GM23338 (cell line): ENCODE results near the gene MAP4K4.

Experiments used
- CREB1 ChIP-seq: fragments of 250-450 bp; sonication (Bioruptor Pico); IDR thresholded peaks from 2 replicates; pipeline ENCODE4 v1.5.0; 2020; ENCODE audit warnings: low read depth, mild to moderate bottlenecking, moderate library complexity
- EZH2 ChIP-seq: fragments of 200-600 bp; sonication (generic); IDR thresholded peaks from one replicate; pipeline ENCODE4 v1.8.0; 2017; ENCODE audit warnings: antibody characterized with exemption, mild to moderate bottlenecking, low read depth; ENCODE audit not compliant: unreplicated experiment
- EZH2phosphoT487 ChIP-seq: fragments of 200-600 bp; sonication (generic); IDR thresholded peaks from one replicate; pipeline ENCODE4 v1.8.1; 2018; ENCODE audit warnings: antibody characterized with exemption; ENCODE audit not compliant: unreplicated experiment
- JUNB ChIP-seq: IDR thresholded peaks from one replicate; pipeline ENCODE4 v1.6.1; 2016; ENCODE audit warnings: antibody characterized with exemption; ENCODE audit not compliant: unreplicated experiment
- NANOG ChIP-seq: IDR thresholded peaks from 2 replicates; pipeline ENCODE4 v1.6.1; 2016; ENCODE audit warnings: antibody characterized with exemption, borderline replicate concordance
- POLR2AphosphoS5 ChIP-seq: IDR thresholded peaks from 2 replicates; pipeline ENCODE4 v1.6.1; 2016; ENCODE audit warnings: antibody characterized with exemption, low read depth
- STAT1 ChIP-seq: IDR thresholded peaks from one replicate; pipeline ENCODE4 v1.6.1; 2016; ENCODE audit warnings: antibody characterized with exemption; ENCODE audit not compliant: unreplicated experiment
- ZNF114 ChIP-seq: fragments of 250-450 bp; sonication (Bioruptor Pico); IDR thresholded peaks from 2 replicates; pipeline ENCODE4 v1.5.0; 2020; ENCODE audit warnings: mild to moderate bottlenecking, moderate library complexity
- TF ChIP-seq, protein P1 (sequence below), 2 experiments: fragments of 200-600 bp in 1 of 2; sonication (generic) in 1 of 2; conservative IDR thresholded peaks; 2 replicates each; pipeline versions ENCODE4 v1.5.1 to v1.6.1; 2016 to 2017; ENCODE audit warnings: antibody characterized with exemption in 2 of 2, low read depth in 2 of 2, mild to moderate bottlenecking in 2 of 2, moderate library complexity in 1 of 2
- TF ChIP-seq, protein P2 (sequence below): IDR thresholded peaks from 2 replicates; pipeline ENCODE4 v1.6.1; 2016; ENCODE audit warnings: antibody characterized with exemption
- TF ChIP-seq, protein P3 (sequence below): IDR thresholded peaks from one replicate; pipeline ENCODE4 v1.6.1; 2018; ENCODE audit warnings: antibody characterized with exemption; ENCODE audit not compliant: unreplicated experiment
- TF ChIP-seq, protein P4 (sequence below): fragments of 250-450 bp; sonication (Bioruptor Pico); IDR thresholded peaks from 2 replicates; pipeline ENCODE4 v1.5.0; 2020; ENCODE audit warnings: mild to moderate bottlenecking, moderate library complexity

DNA sequence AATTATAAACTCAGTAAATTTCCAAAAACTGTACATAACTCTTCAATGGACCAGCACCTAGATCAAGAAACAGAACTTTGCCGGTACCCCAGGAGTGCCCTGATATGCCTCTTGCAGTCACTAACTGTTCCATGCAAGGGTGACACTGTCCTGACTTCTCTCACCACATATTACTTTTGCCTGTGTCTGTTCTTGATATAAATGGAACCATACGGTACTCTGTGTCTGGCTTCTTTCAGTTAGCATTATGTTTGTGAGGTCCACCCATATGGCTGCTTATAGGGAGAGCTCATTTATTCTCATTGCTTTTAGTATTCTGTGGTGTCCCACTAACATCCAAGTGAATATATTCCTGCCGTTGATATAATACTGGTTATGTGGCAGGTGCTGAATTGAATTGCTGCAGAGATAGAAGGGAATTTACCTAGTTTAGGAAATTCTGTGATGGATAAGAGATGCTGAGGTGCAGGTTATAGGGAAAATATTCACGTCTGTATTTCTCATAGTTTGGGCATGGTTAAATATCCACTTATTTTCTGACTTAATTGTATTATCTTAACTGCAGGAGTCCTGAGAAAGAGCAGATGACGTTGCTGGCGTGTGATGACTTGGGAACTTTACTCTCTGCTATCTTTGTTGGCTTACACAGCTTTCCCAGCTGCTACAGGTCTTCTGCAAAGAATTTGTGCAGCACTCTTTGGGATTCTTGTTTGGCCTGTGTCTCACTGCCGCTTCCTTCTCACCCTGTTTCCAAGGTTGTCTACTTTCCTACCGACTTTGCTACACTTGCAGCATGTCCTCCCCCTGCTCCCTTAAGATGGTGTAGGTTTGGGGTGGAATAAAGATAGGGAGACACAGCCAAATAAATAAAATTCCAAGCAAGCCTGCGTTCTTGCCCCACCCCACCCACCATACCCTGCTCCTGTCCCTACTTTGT is 107.9 kb downstream of the MAP4K4 start:
- TF ChIP-seq POLR2AphosphoS5 (no peak), EZH2phosphoT487 (no peak), JUNB (no peak), EZH2 (no peak), CREB1 (no peak), NANOG (no peak), ZNF114 (CRISPR knock-in tag) (no peak), STAT1 (no peak)
- TF ChIP-seq, protein P1, sequence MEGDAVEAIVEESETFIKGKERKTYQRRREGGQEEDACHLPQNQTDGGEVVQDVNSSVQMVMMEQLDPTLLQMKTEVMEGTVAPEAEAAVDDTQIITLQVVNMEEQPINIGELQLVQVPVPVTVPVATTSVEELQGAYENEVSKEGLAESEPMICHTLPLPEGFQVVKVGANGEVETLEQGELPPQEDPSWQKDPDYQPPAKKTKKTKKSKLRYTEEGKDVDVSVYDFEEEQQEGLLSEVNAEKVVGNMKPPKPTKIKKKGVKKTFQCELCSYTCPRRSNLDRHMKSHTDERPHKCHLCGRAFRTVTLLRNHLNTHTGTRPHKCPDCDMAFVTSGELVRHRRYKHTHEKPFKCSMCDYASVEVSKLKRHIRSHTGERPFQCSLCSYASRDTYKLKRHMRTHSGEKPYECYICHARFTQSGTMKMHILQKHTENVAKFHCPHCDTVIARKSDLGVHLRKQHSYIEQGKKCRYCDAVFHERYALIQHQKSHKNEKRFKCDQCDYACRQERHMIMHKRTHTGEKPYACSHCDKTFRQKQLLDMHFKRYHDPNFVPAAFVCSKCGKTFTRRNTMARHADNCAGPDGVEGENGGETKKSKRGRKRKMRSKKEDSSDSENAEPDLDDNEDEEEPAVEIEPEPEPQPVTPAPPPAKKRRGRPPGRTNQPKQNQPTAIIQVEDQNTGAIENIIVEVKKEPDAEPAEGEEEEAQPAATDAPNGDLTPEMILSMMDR (conservative IDR thresholded peaks at IDR 0.05; ENCODE audit: low read depth in 2 of 2) = no peak
- TF ChIP-seq, protein P2, sequence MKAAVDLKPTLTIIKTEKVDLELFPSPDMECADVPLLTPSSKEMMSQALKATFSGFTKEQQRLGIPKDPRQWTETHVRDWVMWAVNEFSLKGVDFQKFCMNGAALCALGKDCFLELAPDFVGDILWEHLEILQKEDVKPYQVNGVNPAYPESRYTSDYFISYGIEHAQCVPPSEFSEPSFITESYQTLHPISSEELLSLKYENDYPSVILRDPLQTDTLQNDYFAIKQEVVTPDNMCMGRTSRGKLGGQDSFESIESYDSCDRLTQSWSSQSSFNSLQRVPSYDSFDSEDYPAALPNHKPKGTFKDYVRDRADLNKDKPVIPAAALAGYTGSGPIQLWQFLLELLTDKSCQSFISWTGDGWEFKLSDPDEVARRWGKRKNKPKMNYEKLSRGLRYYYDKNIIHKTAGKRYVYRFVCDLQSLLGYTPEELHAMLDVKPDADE = no peak
- TF ChIP-seq, protein P3, sequence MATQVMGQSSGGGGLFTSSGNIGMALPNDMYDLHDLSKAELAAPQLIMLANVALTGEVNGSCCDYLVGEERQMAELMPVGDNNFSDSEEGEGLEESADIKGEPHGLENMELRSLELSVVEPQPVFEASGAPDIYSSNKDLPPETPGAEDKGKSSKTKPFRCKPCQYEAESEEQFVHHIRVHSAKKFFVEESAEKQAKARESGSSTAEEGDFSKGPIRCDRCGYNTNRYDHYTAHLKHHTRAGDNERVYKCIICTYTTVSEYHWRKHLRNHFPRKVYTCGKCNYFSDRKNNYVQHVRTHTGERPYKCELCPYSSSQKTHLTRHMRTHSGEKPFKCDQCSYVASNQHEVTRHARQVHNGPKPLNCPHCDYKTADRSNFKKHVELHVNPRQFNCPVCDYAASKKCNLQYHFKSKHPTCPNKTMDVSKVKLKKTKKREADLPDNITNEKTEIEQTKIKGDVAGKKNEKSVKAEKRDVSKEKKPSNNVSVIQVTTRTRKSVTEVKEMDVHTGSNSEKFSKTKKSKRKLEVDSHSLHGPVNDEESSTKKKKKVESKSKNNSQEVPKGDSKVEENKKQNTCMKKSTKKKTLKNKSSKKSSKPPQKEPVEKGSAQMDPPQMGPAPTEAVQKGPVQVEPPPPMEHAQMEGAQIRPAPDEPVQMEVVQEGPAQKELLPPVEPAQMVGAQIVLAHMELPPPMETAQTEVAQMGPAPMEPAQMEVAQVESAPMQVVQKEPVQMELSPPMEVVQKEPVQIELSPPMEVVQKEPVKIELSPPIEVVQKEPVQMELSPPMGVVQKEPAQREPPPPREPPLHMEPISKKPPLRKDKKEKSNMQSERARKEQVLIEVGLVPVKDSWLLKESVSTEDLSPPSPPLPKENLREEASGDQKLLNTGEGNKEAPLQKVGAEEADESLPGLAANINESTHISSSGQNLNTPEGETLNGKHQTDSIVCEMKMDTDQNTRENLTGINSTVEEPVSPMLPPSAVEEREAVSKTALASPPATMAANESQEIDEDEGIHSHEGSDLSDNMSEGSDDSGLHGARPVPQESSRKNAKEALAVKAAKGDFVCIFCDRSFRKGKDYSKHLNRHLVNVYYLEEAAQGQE = no peak
- TF ChIP-seq, protein P4, sequence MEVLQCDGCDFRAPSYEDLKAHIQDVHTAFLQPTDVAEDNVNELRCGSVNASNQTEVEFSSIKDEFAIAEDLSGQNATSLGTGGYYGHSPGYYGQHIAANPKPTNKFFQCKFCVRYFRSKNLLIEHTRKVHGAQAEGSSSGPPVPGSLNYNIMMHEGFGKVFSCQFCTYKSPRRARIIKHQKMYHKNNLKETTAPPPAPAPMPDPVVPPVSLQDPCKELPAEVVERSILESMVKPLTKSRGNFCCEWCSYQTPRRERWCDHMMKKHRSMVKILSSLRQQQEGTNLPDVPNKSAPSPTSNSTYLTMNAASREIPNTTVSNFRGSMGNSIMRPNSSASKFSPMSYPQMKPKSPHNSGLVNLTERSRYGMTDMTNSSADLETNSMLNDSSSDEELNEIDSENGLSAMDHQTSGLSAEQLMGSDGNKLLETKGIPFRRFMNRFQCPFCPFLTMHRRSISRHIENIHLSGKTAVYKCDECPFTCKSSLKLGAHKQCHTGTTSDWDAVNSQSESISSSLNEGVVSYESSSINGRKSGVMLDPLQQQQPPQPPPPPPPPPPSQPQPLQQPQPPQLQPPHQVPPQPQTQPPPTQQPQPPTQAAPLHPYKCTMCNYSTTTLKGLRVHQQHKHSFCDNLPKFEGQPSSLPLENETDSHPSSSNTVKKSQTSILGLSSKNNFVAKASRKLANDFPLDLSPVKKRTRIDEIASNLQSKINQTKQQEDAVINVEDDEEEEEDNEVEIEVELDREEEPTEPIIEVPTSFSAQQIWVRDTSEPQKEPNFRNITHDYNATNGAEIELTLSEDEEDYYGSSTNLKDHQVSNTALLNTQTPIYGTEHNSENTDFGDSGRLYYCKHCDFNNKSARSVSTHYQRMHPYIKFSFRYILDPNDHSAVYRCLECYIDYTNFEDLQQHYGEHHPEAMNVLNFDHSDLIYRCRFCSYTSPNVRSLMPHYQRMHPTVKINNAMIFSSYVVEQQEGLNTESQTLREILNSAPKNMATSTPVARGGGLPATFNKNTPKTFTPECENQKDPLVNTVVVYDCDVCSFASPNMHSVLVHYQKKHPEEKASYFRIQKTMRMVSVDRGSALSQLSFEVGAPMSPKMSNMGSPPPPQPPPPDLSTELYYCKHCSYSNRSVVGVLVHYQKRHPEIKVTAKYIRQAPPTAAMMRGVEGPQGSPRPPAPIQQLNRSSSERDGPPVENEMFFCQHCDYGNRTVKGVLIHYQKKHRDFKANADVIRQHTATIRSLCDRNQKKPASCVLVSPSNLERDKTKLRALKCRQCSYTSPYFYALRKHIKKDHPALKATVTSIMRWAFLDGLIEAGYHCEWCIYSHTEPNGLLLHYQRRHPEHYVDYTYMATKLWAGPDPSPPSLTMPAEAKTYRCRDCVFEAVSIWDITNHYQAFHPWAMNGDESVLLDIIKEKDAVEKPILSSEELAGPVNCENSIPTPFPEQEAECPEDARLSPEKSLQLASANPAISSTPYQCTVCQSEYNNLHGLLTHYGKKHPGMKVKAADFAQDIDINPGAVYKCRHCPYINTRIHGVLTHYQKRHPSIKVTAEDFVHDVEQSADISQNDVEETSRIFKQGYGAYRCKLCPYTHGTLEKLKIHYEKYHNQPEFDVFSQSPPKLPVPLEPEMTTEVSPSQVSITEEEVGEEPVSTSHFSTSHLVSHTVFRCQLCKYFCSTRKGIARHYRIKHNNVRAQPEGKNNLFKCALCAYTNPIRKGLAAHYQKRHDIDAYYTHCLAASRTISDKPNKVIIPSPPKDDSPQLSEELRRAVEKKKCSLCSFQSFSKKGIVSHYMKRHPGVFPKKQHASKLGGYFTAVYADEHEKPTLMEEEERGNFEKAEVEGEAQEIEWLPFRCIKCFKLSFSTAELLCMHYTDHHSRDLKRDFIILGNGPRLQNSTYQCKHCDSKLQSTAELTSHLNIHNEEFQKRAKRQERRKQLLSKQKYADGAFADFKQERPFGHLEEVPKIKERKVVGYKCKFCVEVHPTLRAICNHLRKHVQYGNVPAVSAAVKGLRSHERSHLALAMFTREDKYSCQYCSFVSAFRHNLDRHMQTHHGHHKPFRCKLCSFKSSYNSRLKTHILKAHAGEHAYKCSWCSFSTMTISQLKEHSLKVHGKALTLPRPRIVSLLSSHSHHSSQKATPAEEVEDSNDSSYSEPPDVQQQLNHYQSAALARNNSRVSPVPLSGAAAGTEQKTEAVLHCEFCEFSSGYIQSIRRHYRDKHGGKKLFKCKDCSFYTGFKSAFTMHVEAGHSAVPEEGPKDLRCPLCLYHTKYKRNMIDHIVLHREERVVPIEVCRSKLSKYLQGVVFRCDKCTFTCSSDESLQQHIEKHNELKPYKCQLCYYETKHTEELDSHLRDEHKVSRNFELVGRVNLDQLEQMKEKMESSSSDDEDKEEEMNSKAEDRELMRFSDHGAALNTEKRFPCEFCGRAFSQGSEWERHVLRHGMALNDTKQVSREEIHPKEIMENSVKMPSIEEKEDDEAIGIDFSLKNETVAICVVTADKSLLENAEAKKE = no peak
